ENCODE measurements around the gene GSK3A. TPM values are rescaled to one million over a fixed set of nuclear protein-coding genes. Genes with fewer than 3 reads are reported as not detected.

Gene GSK3A
- total and polyA plus RNA-seq, 2 of the 4 experiments (the other 2 are of a cell fraction) = 8.1 to 43.3 TPM

DNA sequence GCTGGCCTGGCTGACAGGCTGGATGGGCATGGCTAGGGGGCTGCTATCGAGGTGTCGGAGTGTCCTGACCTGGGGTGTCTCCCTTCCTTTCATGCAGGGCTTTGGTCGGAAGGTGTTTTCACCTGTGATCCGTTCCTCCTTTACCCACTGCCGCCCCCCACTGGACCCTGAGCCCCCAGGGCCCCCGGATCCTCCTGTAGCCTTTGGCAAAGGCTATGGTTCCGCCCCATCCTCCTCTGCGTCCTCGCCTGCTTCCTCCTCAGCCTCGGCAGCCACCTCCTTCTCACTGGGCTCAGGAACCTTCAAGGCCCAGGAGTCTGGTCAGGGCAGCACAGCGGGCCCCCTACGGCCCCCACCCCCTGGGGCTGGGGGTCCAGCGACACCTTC lies 47.7 kb upstream of the GSK3A start:
- Histone ChIP-seq H2BK120ac (ENCODE audit: low read depth, low read length) (no peak overlapping the region), H3K36me3 (ENCODE audit: control insufficient read depth, insufficient read depth, low read length) (peaks cover 76% of the 10 kb centered on the region), H2AFZ (replicated peaks; ENCODE audit: low read length, poor library complexity) (no peak overlapping the region), H3K27ac (ENCODE audit: insufficient read depth, low read length) (no peak overlapping the region), H2BK5ac (ENCODE audit: low read depth, low read length, poor library complexity, severe bottlenecking) (no peak overlapping the region), H3K9ac (ENCODE audit: low read depth, low read length) (no peak overlapping the region), H3K79me1 (ENCODE audit: low read depth in 1 of 2, low read length in 2 of 2) (peaks cover 20 to 28% of the 10 kb centered on the region in 2 experiments), H3K4me3 (ENCODE audit: insufficient read depth, low read depth, low read length) (no peak overlapping the region), H3K9me1 (ENCODE audit: insufficient read depth, low read length) (peaks cover 7% of the 10 kb centered on the region; the same call in 1 of the 2 replicates), H3K14ac (replicated peaks; ENCODE audit: low read depth, low read length) (no peak overlapping the region), H3K18ac (ENCODE audit: low read depth, low read length) (no peak overlapping the region), H4K20me1 (ENCODE audit: insufficient read depth, low read length) (peaks cover 17% of the 10 kb centered on the region), H3K23ac (ENCODE audit: low read depth, low read length) (no peak overlapping the region), H3K4ac (ENCODE audit: low read depth, low read length) (no peak overlapping the region), H2BK20ac (ENCODE audit: low read depth, low read length) (no peak overlapping the region), H2BK15ac (ENCODE audit: low read depth, low read length) (no peak overlapping the region), H3K56ac (ENCODE audit: extremely low read depth, insufficient read depth, low read length) (no peak overlapping the region), H4K91ac (ENCODE audit: insufficient read depth, low read depth, low read length) (no peak overlapping the region), H3K27me3 (ENCODE audit: control insufficient read depth, insufficient read depth, low read length) (no peaks in the 10 kb centered on the region), H3K4me2 (ENCODE audit: low read depth, low read length) (no peak overlapping the region), H2AK5ac (ENCODE audit: low read depth, low read length) (no peak overlapping the region), H3K4me1 (ENCODE audit: control insufficient read depth, insufficient read depth, low read length) (peaks cover 12% of the 10 kb centered on the region), H3K9me3 (ENCODE audit: control insufficient read depth, insufficient read depth, low read length) (no peaks in the 10 kb centered on the region), H4K8ac (ENCODE audit: low read depth in 2 of 2, low read length in 2 of 2) (no peak overlapping the region), H2AK9ac (replicated peaks; ENCODE audit: low read depth, low read length, poor library complexity) (no peak overlapping the region), H4K5ac (ENCODE audit: low read depth, low read length) (no peak overlapping the region)
- WGBS, 2 experiments (ENCODE audit: extremely low coverage in 2 of 2, insufficient read length in 1 of 2) = 90% methylated on average over 2 of the region's 13 CpGs; no CpG with 5 or more reads in 1 of the 2 experiments
- in situ Hi-C loops (cut with MboI; ENCODE audit: low sequenced_read_pairs) = no loop called here
- ATAC-seq (ENCODE audit: low read depth) (no peak), DNase-seq (no peak)
- TF ChIP-seq MXI1 (IDR thresholded peaks at IDR 0.05; ENCODE audit: borderline replicate concordance, low read depth, low read length) = no peak
- TF ChIP-seq SMC3 (IDR thresholded peaks at IDR 0.05; ENCODE audit: low read depth, low read length) = no peak
- no peak for TF ChIP-seq FOS (IDR thresholded peaks at IDR 0.05; ENCODE audit: low read depth, low read length)
- dilution Hi-C loops (cut with HindIII; ENCODE audit: low sequenced_read_pairs, unreplicated experiment) = no loop called here
- ChIA-PET CTCF (no interaction called here), POLR2A (ENCODE audit: unreplicated experiment) (no interaction called here)
- BruUV-seq (replicated peaks) = no TSS peak
- intact Hi-C loops (cut with micrococcal nuclease) = no loop called here

All from IMR-90 (cell line).